ENCODE data around the gene SPTBN5.

SPTBN5 gene

GRCh38 chr15:41798607-41799487 lies 95.0 kb downstream of the SPTBN5 start:
- TF ChIP-seq POLR2A (IDR thresholded peaks at IDR 0.05; ENCODE audit: low read length) (no peak), GATA1 (IDR thresholded peaks at IDR 0.05; ENCODE audit: low read depth, low read length) (no peak)
- DNase-seq, result no peak

Data from erythroblast (primary cell).